NCI-H2227 treated with DMSO at 0.1 percent for 48 hours (cell line): ENCODE data around the gene ANKRD11.
"Not testable (repeated sequence)": the region's sequence is repeated elsewhere in the genome, so short reads cannot be mapped to it uniquely, and the experiment has no call there.

Experiments
- DNase-seq: peaks from one replicate; lab custom pipeline; 2025; lab: John Stamatoyannopoulos, UW

ANKRD11 gene

GRCh38 chr16:89428605-89429004 is 61.8 kb downstream of the ANKRD11 start:
- DNase-seq: not testable (repeated sequence)

DNA sequence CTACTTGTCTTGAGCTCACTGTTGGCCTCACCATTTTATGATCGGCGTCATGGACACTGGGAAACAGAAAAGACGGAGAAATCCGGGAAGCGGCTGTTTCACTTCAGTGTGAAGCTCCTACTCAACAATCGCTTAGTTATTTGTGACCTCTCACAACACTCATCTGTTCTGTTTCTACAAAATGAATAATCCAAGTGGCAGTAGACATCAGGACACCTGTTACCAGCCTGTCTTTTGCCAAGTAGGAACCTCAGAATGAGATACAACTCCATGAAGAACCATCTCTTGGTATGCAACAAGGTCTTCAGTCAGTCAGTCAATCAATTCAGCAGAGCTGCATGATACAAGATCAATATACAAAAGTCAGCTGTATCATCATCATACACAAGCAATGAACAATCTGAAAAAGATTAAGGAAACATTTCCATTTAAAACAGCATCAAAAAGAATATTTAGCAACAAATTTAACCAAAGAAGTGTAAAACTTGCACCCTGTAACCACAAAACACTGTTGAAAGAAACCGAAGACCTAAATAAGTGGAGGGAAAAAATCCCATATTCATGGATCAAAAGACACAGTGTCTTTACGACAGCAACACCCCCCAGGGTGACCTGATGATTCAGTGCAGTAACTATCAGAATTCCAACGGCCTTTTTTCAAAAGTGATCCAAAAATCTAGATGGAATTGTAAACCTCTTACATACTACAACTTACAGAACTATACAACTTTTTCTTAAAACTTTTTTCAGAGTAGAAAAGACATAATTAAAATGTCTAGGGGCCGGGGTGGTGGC is 63.4 kb downstream of the ANKRD11 start:
- DNase-seq: no peak

DNA sequence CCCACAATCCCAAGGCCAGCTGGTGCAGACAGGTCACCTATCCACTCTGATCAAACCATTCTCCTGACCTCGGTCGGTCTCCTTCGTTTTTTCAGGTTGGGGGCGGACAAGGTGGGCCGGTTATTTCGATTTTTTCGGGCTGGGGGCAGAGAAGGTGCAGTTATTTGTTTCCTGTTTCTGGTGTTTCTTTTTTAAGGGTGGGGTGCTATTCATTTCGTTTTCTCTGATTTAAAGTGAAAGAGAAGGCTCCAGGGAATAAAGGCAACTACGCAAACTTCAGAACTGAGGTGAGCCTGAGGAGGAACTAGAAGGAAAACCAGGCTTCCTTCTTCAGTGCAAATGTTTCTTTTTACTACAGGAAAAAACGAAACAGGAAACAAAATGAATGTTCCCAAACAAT is 64.8 kb downstream of the ANKRD11 start:
- DNase-seq: no peak

DNA sequence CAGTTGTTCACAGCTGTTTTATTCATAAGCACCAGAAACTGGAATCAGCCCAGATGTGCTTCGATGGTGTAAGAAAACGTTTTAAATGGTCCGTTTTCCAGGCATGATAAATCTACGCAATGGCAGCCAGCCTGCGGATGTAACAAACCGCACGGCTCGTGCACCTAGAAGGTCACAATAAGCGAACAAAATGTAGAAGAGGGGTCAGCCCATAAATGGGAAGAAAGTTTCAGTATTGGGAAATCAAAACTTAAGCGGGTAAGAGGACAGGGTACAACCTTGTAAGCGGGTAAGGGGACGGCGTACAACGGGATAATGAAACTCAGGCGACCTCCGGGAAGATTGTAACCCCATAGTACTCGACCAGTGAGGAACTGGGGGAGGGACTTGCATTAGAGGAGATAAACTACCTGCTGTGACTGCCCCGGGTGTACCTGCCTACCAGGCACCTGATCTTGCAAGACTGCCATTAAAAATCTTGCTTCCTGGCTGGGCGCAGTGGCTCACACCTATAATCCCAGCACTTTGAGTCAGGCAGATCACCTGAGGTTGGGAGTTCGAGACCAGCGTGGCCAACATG is 66.6 kb downstream of the ANKRD11 start:
- no peak for DNase-seq

GRCh38 chr16:89422905-89423630 is 67.3 kb downstream of the ANKRD11 start:
- DNase-seq: no peak

DNA sequence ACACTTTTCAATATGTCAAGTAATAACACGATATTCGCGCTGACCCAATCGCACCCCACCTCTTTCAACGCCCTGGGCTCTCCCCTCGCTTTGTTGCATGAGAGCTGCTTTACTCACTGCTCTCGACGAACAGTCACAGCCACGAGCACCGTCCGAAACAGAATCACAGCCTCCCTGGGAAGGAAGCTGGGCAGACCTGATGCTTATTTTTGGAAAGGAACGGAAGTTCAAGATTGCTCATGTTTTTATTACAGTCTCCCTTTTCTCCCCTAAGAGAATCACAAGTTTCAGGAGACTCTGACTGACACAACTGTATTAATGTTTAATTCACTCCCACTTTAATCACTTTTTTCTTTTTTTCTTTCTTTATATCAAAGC is 67.8 kb downstream of the ANKRD11 start:
- DNase-seq: no peak

DNA sequence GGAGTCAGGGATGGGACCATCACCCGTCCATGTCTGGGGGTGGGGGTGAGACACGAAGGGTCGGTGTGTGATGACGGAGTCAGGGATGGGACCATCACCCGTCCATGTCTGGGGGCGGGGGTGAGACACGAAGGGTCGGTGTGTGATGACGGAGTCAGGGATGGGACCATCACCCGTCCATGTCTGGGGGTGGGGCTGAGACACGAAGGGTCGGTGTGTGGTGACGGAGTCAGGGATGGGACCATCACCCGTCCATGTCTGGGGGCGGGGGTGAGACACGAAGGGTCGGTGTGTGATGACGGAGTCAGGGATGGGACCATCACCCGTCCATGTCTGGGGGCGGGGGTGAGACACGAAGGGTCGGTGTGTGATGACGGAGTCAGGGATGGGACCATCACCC is 69.1 kb downstream of the ANKRD11 start:
- DNase-seq: not testable (repeated sequence)

GRCh38 chr16:89420204-89420603 is 70.2 kb downstream of the ANKRD11 start:
- no peak for DNase-seq

- no peak for DNase-seq
Measured at GRCh38 chr16:89418352-89418751, 72.0 kb downstream of the ANKRD11 start.

DNA sequence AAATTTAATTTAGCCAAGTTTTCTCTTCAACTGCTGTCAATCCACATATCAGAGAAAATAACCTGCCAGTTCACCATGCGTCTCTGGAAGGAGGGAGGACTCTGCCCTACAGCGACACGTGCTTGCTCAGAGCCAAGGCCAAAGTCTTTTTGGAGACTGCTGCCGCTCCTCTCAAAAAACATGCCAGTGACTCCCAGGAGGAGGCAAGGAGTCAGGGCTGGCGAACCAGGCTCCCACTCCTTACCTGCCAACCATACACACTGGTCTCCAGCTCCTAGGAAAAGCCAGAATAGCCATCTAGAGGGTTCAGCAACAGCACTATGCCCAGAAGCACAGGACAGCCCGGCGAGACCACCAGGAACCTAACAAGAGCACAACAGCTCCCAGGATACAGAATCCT is 73.0 kb downstream of the ANKRD11 start:
- DNase-seq: no peak

- no peak for DNase-seq
Measured at GRCh38 chr16:89413811-89414585, 76.4 kb downstream of the ANKRD11 start.

DNA sequence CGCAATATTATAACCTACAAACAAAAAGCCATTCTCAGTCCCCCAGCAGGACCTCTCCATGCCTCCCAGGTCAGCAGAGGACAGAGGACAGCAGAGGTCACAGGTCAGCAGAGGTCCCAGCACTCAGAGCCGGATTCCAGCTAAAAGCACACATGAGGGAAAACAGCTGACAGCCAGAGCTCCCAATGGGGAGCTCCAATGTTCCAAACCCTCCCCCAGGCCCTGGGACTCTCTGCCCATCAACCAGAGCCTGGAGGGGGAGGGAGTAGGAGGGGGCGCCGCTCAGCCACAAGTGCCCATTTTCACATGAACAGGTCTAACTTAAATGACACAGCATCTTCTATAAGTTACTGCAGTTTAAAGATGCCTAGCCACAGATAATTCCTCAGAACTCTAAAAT is 77.5 kb downstream of the ANKRD11 start:
- DNase-seq: no peak

DNA sequence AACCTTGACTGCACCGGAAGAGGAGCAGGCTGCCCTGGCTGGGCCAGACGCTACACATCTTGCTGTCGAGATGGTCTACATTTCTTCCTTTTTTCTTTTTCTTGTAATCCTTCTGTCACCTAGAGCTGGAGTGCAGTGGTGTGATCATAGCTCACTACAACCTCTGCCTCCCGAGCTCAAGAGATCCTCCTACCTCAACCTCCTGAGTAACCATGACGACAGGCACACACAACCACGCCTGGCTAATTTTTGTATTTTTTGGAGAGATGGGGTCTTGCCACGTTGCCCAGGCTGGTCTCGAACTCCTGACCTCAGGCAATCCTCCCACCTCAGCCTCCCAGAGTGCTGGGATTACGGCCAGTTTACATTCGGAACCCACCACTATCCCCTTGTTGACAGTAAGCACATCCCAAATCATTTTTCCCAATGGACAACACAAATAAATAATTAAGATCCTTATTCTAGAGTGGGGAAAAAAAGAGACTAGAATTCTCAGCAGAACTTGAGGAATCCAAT is 79.0 kb downstream of the ANKRD11 start:
- no peak for DNase-seq

DNA sequence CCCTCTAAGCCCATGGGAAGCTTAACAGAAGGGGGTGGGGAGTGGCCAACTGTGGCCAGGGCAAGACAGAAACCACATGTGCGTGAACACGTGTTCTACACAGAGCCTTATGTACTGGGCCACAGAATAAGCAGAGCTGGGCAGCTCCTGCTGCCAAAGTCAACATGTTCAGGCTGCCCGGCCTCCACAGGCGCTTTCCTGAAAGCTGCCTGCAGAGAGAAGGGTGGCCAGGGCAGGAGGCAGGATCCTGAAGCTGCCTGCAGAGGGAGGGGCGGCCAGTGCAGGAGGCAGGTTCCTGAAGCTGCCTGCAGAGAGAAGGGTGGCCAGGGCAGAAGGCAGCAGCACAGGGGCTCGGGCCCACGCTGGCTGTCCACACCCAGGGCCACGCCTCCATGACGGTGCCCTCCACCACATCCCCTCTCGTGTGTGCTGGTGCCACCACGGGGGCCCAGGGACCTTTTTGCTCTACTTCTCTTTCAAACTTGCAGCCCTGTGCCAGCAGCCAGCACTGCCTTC is 79.5 kb downstream of the ANKRD11 start:
- DNase-seq: no peak

DNA sequence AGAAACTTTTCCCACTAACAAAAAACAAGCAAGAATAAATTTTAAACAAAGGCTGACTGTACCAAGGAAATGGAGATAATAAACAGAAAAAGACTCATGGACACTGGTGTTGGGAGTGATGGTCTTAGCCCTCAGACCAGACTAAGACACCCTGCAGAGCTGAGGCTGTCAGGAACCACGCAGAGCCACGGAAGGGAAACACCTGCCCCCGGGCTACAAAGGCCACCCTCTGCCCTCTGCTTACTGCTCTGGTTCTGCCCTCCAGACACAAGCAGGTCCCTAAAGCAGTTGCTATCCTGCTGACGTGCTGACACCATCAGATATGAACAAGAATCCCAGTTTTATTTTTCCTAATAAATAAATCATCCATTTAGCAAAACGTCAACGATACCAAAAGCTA is 80.0 kb downstream of the ANKRD11 start:
- no peak for DNase-seq

DNA sequence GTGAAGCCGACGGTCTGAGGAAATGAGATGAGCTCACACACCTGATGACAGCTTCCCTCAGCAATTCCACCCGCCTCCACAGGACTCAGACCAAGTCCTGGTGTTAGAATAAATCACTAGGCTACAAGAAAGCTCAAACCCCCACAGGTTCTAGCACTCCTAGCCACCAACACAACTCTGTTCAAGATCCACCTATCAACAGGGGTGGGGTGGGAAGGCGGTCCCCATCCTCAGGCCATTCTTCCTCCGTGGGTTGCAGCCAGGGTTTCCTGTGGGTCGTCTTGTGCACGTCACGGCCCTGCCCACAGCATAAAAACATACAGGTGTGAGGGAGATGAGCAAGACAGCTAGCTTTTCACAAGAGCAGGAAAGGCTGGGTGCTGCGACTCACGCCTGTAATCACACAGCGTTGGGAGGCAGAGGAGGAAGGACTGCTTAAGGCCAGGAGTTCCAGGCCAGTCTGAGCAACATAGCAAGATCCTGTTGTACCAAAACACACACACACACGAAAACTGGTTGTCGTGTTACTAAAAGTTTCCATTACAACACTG is 81.1 kb downstream of the ANKRD11 start:
- DNase-seq: no peak

- no peak for DNase-seq
Measured at GRCh38 chr16:89408315-89408714, 82.0 kb downstream of the ANKRD11 start.

DNA sequence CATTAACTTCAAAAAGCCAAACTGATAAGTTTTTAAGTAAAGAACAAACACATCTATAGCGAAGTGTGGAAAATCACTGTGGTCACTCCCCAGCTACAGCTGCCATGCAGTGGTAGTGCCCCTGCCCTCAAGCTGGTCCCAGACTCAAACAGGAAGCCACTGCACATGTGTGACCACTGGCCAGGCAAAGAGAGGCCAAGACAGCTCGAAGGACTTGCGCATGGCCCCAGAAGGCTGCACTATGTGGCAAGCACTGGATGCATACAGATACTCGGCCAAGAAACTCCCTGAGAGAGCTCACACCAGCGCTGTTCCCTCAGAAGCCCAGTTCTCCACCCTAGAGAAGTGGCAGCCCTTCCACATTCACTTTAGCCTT is 82.4 kb downstream of the ANKRD11 start:
- no peak for DNase-seq

DNA sequence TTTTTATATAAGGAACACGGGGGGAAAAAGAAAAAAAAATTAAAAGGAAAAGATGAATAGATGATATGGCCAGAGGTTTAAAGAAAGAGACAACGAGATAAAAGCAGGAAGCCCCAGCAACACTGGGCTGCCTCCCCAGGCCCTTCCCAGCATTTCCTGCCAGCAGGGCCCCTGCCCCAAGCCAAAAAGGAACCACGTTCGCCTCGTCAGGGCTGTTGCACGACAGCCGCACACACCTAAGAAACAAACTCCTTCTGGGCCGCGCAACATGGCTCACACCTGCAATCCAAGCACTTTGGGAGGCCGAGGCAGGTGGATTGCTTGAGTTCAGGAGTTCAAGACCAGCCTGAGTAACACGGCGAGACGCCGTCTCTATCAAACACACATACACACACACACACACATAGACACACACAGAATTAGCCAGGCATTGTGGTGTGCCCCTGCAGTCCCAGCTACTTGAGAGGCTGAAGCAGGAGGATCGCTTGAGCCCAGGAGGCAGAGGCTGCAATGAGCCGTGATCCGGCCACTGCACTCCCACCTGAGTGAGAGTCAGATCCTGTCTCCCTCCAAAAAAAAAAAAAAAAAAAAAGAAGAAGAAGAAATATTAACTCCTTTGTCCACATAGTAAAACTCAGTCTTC is 83.0 kb downstream of the ANKRD11 start:
- DNase-seq: no peak

GRCh38 chr16:89406277-89406888 is 84.0 kb downstream of the ANKRD11 start:
- no peak for DNase-seq

DNA sequence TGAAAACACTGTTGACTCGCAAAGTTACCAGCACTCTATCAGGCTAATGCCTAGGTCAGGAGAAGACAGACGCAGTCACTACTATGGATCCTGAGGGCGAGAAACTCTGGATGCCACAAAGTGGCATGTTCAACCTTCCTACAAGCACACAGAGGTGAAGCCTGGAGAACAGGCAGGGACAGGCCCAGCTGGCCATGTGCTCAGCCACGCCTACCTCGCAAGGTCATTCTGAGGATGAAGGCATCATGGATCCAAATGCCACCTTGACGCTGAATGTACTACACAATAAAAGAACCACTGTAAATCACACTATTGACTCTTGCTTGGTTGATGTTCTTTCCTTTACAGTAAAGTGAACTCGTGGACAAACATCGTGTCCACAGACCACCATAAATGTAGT is 85.8 kb downstream of the ANKRD11 start:
- no peak for DNase-seq
